GM18867 (cell line): ENCODE data around the gene FAM43A.
A peak's percentile ranks its signal among the peaks of the same experiment; 100 is the strongest.

Experiments used
- ATAC-seq: cut with Tn5 transposase; IDR thresholded peaks from one replicate; pipeline ENCODE4 v1.9.1; 2021; ENCODE audit warnings: mild to moderate bottlenecking, moderate library complexity; ENCODE audit not compliant: unreplicated experiment

FAM43A gene

DNA sequence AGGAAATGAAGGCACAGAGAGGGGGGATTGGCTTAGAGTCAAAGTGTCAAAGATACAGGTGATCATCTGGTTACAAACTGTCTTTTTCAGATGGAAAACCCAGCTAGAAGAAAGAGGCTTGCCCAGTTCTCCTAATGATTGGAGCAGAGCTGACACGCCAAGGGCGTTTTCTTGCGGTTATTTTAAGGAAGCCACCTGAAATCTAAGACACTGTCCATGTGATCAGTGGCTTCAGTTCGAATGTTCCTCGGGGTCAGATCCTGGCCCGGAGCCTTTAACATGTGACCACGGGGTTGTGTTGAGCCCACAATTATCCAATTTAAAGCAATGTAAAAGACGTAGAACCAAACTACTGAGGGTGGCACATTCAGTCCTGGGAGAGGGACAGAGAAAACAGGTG is 19.5 kb downstream of the FAM43A start:
- no peak for ATAC-seq

DNA sequence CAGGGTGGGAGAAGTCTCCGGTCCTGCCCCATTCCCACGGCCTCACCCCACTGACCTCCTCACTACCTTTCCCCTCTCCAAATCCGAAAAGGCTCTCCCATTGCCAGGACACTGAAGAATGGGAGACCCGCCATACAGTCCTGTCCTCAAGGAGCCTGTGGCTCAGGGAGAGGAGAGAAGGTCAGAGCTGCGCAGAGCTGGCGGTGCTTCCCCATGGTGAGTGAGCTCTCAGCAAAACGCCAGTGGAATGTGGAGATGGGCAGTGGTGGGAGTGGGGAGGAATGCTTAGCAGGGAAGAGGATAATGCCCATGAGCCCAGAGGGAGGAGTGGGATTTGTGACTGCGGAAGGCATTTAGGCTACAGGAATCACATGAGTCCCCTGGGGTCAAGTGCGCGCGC is 20.1 kb downstream of the FAM43A start:
- no peak for ATAC-seq

DNA sequence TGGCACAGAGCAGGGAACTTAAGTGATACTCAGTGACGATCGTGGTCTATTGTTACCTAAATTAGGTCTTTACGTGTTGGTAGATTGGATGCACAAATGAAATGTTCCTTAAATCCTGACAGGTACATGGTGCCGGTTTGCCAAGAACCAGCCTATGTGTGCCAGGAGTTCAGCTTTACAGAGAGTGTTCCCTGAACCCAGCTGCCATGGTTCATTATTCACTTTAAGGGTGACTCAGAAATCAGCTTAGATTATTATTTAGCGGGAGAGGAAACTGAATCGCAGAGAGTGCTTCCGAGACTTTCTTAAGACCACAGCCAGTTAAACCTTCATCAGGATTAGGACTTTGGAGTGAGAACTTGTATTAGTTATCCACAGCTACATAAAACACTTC is 21.5 kb downstream of the FAM43A start:
- no peak for ATAC-seq

DNA sequence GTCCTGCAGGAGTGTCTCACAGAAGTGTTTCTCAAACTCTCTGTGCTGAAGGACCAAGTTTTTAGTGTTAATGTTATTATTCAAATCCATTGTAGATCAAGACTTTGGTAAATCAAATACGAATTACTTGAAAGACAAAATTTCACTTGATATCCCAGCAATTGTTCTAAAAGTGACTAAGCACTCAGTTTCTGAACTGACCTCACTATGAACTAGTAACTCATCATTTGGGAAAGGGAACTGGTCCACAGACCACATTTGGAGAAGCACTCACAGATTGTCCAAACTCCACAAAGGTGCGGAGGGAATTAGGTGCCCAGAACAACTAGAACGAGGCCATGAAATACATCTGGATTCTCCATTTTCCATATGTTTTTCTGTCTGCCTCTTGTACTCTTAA is 25.6 kb downstream of the FAM43A start:
- no peak for ATAC-seq

DNA sequence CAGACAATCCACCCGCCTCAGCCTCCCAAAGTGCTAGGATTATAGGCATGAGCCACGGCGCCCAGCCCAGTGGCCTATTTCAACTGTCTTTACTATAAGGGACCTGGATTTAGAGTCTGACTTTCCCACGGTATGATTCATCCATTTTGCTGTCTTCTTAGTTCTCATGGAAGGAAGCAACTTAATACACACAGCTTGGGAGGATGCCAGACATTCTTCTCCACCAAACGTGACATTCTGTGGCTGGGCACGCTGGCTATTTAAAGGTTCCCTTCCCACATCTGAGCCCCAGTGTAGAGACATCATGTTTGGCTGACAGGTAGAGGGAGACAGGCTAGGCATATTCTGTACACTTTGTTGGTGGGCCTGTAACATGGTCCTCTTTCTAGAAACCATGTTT is 26.2 kb downstream of the FAM43A start:
- ATAC-seq: no peak

DNA sequence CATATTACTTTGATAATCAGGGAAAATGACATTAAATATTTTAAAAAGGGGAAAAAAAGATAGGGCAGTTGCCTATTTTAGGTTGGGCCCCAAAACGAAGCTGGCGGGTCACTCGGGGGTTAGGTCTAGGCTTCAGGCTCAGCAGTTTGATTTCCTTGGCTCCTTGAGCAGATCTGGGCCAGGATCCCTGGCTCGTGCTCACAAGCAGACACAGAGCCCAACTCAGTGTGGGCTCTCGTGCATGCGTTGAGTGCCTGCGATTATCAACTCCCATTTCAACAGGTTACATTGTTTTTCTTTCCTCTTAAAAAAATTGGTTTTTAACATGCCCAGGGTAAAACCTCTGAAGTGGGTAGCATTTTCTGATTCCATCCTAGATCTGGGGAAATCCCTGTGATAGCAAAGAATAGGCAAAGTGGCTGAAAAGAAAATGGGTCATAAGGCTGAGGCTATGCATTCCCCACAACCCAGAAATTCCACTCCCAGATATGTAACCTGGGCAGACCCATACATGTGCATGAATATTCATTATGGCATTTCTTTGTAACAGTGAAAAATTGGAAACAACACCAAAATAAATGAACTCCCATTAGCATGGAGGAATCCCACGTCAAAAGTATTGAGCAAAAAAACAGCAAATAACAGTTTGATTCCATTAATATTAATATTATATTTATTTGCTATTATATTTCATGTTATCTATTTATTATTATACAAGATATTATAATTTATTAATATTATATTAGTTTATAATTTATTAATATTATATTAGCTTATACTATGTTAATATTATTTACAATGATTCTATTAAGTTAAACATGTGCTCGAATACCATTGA is 27.8 kb downstream of the FAM43A start:
- no peak for ATAC-seq

DNA sequence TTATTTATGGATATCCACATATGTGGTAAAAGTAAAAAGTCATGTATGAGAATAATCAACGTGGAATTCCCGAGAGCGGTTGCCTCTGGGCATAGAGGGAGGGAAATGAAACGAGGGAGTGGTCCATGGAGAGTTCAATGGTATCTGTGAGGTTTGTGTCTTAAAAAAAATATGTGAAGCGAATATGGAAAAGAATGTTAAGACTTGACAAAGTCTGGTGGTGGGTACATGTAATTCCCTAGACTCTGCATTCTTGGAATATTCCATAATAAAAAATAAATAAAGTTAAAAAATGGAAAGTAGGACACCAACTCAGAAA is 28.4 kb downstream of the FAM43A start:
- ATAC-seq: no peak

DNA sequence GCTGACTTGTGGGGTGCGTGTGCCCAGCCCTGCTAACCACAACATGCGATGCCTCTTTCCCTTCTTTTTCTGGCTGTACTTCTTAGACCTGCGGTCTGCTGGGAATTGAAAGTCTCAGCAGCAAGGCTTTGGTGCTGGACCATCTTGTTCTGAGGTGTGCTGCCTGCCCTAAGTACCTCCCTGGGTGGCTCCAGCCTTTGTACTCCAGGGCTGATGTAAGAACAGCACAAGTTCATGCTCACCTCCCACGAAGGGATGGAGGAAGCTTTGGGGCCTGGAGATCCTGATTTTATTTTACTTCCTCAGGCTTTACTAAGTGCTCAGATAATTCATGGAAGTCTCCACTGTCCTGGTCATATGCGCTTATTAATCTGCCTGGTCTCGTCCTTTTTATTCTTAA is 28.9 kb downstream of the FAM43A start:
- no peak for ATAC-seq

DNA sequence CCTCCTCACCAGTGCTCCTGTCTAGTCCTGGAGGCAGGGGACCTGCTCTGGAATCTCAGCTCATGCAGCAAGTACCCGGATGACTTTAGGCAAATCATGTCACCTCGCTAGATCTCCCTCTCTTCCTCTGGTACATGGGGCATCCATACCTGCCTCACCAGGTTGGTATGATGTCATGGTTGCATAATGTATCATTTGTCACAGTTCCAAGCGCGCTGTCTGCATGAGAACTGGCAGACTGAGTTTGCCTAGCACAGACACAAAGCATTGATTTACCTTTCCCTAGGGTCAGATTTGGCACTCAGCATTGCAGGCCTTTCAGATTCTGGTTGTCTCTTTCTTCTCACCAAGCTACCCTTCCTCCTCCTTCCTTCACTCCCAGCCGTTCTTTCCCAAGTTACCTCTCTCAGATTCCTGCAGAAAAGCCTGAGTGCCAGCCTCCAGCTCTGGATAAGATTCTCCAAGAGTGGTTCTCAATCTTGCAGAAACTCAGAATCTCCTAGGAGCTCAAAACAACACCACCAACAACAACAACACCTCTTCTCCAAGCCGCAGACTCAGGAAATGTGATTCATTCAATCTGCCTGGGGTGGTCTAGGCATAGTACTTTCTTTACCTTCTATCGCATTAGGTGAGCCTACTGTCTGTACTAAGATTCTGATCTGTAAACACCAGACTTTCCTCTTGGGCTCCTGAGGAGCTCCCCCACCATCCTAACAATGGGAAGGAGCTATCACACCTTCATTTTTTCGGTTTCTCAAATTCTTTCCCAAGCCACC is 29.5 kb downstream of the FAM43A start:
- ATAC-seq: no peak

DNA sequence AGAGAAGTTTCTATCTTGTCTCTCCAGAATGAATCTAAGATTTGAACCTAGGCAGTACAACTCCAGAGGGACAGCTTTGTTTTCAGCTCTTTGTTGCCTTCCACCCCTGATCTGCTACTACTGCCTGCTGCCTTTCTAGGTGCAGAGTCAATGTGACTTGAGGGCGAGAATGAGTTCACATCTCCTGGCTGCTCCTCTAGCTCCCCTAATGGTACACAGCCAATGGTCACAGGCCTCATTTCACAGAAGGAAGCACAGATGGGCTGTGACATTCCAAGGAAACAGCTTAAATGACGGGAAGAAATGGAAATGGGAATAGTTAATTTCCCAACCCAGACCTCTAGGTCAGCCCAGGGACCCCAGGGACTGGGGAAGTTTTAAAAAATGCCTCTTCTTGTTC is 32.4 kb downstream of the FAM43A start:
- ATAC-seq: no peak

DNA sequence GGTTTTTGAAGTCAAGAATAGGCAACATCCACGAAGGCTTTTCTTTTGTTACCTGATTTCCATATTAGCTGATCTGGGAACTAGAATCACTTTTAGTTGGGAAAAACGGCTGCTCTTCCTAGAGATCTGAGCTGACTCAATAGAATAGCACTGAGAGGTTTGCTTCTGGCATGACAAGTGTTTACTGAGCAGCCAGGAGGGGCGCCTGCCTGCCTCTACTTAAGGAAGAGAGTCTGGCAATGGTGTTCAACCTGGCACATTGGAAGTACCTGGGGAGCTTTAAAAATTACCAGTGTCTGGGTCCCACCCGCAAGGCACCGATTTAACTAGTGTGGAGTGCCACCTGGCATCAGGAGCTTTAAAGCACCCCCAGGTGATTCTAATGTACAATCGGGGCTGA is 34.4 kb downstream of the FAM43A start:
- no peak for ATAC-seq

DNA sequence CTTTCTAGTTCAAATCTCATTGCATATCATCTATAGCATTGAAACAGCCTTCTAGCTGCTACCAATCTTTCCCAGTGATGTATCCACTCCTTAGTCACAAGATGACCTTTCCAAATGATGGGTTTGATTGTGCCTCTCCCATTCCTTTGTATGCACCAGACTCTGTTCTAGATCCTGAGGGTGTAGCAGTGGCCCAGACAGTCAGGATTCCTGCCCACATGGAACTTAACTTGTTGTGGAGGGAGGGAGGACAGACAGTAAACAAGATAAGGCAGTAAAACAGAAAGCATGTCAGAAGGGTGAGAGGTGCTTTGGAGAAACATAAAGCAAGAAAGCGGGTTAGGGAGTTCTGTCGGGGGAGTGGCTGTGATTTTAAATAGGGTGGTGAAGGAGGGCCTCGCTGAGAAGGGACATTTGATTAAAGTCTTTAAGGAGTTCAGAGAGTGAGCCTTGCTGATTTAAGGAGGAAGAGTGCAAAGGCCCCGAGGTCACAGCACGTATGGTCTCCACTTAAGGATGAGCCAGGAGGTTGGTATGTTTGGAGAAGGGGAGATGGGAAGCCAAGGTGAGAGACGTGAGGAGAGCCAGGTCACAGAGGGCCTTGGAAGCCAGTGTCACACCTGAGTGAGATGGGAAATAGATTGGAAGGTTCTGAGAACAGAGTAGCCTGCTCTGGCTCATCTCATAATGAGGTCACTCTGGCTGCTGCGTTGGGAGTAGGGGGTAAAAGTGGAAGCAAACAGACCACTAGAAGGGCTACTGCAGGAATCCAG is 38.3 kb downstream of the FAM43A start:
- ATAC-seq: no peak

DNA sequence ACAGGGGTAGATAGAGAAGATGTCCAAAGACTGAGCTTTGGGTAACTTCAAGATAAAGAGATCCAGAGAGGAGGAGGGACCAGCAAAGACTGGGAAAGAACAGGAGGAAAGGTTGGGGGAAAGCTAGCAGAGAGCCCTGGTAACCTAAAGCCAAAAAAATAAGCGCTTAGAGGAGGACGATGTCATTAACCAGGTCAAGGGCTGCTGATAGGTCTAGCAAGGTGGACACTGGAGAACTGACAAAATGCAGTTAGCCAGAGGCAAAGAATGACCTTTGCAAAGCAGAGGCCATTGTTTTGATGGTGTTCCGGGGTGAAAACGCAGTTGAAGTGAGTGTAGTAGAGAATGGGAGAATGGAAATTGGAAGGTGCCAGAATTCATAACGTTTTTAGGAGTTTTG is 39.7 kb downstream of the FAM43A start:
- no peak for ATAC-seq

DNA sequence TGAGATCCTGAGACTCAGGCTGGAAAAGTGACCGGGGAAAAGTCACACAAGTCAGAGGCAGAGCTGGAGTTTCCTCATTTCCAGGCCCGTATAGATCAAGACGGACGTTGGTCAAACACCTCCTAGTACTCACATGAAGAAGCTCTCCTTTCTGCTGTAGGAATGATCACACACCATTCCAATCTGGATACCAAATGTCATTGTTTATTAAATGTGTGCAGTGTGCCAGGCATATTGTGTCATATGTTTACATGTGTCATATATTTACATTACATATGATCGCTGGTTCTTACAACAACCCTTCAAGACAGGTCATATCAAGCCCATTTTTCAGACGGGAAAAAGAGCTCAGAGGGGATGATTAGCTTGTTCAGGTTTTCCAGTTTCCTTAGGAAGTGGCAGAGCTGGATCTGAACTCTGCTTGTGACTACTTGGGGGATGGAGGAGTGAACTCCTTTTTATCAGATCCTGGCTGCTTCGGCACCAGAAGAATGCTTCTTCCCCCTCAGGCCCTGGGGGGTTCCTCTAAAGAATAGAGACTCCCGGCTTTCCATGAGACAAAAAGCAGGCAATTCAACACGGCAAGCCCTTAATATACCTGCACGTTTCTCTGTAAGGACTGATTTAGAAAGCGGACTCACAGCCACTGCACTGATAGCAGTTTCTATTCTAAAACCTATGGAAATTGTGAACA is 41.9 kb downstream of the FAM43A start:
- ATAC-seq: no peak

DNA sequence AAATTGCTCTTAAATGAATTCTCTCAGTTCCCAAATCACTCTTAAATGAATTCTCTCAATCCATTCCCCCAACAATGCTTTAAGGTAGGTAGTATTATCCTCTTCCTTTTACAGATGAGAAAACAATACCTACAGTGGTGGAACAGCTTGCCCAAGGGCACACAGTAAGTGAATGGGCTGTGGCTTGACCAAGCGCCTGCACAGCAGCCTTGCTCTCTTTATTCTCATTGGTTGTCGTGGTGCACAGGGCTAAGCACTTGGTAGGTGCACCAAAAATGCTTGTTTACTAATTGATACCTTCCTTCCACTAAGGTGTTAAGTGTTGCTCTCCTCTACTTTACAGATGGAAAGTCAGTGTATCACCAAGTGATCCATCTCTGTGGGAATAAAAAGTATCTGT is 43.3 kb downstream of the FAM43A start:
- no peak for ATAC-seq

DNA sequence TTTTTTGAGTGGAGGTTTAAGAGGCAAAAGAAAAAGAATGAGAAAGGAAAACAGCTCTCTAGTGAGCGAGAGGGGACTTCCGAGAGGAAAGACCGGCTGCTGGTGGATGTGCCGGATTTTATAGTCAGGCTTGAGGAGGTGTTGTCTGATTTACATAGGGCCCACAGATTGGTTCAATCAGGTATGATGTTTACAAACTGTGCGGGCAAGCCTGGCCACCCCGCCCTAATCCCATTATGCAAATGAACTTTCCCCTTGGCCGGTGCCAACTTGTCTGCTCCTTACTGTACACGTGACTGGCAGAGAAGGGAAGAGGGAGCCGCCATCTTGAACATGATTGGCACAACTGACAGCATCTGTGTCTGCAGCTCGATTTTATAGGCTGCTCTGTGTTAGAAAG is 44.7 kb downstream of the FAM43A start:
- no peak for ATAC-seq

DNA sequence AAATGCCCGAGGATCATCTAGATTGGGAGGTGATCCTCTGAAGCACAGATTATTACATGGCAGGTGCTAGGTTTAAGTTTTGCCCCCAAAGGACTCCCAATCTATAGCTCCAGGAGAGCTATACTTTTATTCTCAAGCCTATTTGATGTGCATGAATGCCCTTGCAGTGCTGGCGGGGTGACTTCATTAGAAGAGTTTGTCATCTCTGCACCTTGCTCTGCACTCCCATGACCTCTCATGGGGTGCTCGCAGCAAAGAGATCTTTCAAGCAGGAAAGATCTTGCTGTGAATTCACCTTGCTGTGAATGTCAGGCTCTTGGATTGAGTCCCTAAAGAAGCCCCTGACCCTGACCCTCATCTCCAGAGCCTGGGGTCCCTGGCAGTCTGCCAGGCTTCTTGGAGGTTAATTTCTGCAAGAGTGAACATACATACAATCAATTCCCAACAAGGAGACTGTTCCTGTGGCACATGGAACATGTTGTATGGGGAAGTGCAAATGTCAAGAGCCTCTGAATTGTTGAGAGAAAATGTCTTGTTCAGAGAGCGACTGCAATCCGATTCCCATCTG is 45.9 kb downstream of the FAM43A start:
- ATAC-seq: no peak

DNA sequence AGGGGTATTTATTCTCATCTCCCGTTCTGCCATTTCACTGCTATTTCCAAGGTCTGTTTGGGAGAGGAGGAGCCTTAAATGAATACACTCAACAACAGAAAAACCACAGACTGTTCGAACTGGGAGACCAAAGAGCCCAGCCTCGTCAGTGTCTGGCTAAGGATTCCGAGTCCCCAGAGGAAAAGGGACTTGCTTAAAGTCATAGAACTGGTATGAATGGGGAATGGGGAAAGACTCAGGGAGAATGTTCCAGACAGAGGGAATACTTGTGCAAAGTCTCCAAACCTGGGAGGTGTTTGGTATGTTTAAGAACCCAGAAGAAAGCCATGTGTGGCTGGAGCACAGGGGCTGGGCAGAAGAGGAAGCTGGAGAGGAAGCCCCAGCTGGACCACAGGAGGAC is 46.9 kb downstream of the FAM43A start:
- no peak for ATAC-seq

DNA sequence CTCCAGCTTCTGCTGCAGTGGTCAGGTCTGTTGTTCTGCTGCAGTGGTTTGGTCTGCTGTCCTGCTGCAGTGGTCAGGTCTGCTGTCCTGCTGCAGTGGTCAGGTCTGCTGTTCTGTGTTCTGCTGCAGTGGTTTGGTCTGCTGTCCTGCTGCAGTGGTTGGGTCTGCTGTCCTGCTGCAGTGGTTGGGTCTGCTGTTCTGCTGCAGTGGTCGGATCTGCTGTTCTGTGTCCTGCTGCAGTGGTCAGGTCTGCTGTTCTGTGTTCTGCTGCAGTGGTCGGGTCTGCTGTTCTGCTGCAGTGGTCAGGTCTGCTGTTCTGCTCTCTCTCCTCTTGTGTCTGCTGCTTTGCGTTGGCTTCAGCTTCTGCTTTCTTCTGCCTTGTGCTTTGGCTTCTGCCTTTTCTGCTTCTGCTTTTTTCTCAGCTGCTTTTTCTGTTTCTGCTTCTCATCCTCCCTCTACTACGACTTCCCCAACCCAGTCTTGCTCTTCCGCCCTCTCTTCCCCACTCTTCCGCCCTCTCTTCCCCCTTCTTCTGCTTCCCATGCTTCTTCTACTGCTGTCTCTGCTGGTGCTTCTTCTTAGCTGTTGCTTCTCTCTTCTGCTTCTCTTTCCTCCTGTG is 50.7 kb downstream of the FAM43A start:
- no peak for ATAC-seq

DNA sequence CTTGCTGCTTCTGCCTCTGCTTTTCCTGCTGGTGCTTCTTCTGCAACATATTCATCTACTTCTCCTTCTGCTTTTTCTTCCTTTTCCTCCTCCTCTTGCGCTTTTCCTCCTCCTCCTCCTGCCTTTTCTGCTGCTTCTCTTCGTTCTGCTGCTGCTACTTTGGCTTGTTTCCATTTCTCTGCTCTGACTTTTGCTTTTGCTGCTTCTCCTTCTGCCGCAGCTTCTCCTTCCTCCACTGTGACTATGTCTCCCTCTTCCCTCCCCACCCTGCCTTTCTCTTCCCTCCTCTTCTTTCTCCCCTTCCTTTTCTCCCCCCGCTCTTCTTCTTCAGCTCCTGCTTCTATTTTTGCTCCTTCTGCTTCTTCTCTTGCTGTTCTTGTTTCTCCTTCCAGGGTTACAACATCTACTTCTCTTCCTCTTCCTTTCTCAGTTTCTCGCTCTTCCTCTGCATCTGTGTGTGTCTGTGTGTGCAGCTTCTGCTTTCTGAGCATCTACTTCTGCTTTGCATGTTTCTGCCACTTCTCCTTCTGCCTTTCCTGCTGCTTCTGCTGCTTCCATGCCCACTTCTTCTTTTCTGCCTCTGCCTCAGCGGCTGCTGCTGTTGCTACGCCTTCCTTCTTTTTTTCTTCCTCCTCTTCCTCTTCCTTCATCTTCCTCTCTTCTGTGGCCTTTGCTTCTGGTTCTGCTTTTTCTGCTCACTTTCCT is 51.4 kb downstream of the FAM43A start:
- ATAC-seq: peak; percentile 71
